ENCODE measurements around the gene DUSP11.

DNA sequence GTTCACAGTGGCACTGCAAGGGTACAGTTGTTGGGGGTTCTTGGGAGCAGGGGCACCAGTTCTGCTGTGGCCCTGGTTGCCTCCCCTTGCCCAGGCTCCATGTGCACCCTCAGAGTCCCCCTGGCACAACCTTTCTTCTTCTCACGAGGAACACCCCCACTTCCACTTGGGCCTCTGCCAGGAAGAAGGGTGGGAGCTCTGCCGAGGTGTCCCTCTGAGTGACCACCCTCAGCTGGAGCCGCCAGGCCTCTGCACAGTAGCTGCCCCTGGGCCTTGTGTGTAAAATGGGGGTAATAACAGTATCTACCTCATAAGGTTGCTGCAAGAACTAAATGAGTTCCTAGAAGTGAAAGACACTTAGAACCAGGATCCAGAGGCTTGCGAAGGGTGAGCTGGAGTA is 51.2 kb downstream of the DUSP11 start:
- TF ChIP-seq, protein P1, sequence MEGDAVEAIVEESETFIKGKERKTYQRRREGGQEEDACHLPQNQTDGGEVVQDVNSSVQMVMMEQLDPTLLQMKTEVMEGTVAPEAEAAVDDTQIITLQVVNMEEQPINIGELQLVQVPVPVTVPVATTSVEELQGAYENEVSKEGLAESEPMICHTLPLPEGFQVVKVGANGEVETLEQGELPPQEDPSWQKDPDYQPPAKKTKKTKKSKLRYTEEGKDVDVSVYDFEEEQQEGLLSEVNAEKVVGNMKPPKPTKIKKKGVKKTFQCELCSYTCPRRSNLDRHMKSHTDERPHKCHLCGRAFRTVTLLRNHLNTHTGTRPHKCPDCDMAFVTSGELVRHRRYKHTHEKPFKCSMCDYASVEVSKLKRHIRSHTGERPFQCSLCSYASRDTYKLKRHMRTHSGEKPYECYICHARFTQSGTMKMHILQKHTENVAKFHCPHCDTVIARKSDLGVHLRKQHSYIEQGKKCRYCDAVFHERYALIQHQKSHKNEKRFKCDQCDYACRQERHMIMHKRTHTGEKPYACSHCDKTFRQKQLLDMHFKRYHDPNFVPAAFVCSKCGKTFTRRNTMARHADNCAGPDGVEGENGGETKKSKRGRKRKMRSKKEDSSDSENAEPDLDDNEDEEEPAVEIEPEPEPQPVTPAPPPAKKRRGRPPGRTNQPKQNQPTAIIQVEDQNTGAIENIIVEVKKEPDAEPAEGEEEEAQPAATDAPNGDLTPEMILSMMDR (IDR thresholded peaks at IDR 0.05; ENCODE audit: low read depth, low read length, poor library complexity, severe bottlenecking) = no peak
- no peak for TF ChIP-seq EZH2phosphoT487 (IDR thresholded peaks at IDR 0.05; ENCODE audit: borderline replicate concordance, low read length)

Measured in DOHH2 (cell line).